H1 (cell line): ENCODE measurements around the gene AFF2. TPM values are rescaled to one million over a fixed set of nuclear protein-coding genes. Genes with fewer than 3 reads are reported as not detected.

ENCODE experiments used
- CTCF ChIA-PET: fragments of 300-600 bp; sonication (Branson Sonifier 250); formaldehyde crosslinking; loops from one replicate; lab custom pipeline; 2021; ENCODE audit not compliant: partially characterized antibody; lab: Charles Lee
- POLR2A ChIA-PET: fragments of 300-600 bp; sonication (Branson Sonifier 250); formaldehyde crosslinking; loops from one replicate; lab custom pipeline; 2021; ENCODE audit warnings: inconsistent platforms; ENCODE audit not compliant: partially characterized antibody; lab: Charles Lee
- DNase-seq, 2 experiments: peaks; one replicate each; pipeline versions ENCODE4 v3.0.0 to v3.0.0-alpha.2; 2010 to 2022; ENCODE audit warnings: low spot score in 2 of 2, low read depth in 1 of 2, mixed read lengths in 1 of 2
- FAIRE-seq: peaks from 2 replicates; lab custom pipeline; 2011; peaks lifted over from hg19 to GRCh38; lab: Jason Lieb, UNC
- H2AFZ ChIP-seq: 2 replicates; pipeline ENCODE4 v1.8.1; 2012; ENCODE audit warnings: low read length, inconsistent platforms
- H2AK5ac ChIP-seq: 2 replicates; pipeline ENCODE4 v1.6.1; 2013; ENCODE audit warnings: low read depth, low read length
- H2BK120ac ChIP-seq: replicated peaks from 2 replicates; pipeline ENCODE3; 2013; ENCODE audit warnings: low read depth, low read length, inconsistent platforms
- H2BK12ac ChIP-seq: 2 replicates; pipeline ENCODE4 v1.6.1; 2013; ENCODE audit warnings: low read depth, low read length
- H2BK15ac ChIP-seq: 2 replicates; pipeline ENCODE4 v1.6.1; 2013; ENCODE audit warnings: low read length
- H2BK20ac ChIP-seq: 2 replicates; pipeline ENCODE4 v1.6.1; 2013; ENCODE audit warnings: low read length
- H2BK5ac ChIP-seq: 2 replicates; pipeline ENCODE4 v1.6.1; 2013; ENCODE audit warnings: low read depth, low read length
- H3K14ac ChIP-seq: 2 replicates; pipeline ENCODE4 v1.6.1; 2013; ENCODE audit warnings: inconsistent platforms; ENCODE audit not compliant: insufficient read length
- H3K18ac ChIP-seq: 2 replicates; pipeline ENCODE4 v1.6.1; 2013; ENCODE audit warnings: low read length; ENCODE audit errors: extremely low read depth
- H3K23ac ChIP-seq: 2 replicates; pipeline ENCODE4 v1.6.1; 2013; ENCODE audit warnings: inconsistent platforms; ENCODE audit not compliant: insufficient read length
- H3K23me2 ChIP-seq: 2 replicates; pipeline ENCODE4 v1.6.1; 2013; ENCODE audit warnings: low read depth, low read length
- H3K27ac ChIP-seq: 2 replicates; pipeline ENCODE4 v1.6.1; 2011; ENCODE audit warnings: low read depth, low read length, inconsistent platforms
- H3K27me3 ChIP-seq, 4 experiments: replicated peaks in 1 of 4; 1 replicate in 1 of 4; 2 replicates in 3 of 4; pipeline versions ENCODE4 v1.6.1 to v1.8.1; 2011 to 2013; ENCODE audit warnings: low read length in 3 of 4, mild to moderate bottlenecking in 3 of 4, inconsistent platforms in 2 of 4, mixed read lengths in 2 of 4, moderate library complexity in 1 of 4; ENCODE audit not compliant: control insufficient read depth in 3 of 4, insufficient read depth in 3 of 4; ENCODE audit errors: extremely low read depth in 1 of 4
- H3K36me3 ChIP-seq, 4 experiments: 2 replicates each; pipeline versions ENCODE4 v1.6.1 to v1.8.1; 2011 to 2013; ENCODE audit warnings: mild to moderate bottlenecking in 4 of 4, low read length in 3 of 4, moderate library complexity in 2 of 4, control low read depth in 1 of 4, inconsistent platforms in 1 of 4; ENCODE audit not compliant: insufficient read depth in 4 of 4, control insufficient read depth in 2 of 4
- H3K4ac ChIP-seq: replicated peaks from 2 replicates; pipeline ENCODE3; 2013; ENCODE audit warnings: low read length, low read depth, mixed read lengths, inconsistent platforms; ENCODE audit not compliant: insufficient read length
- H3K4me1 ChIP-seq, 4 experiments: replicated peaks in 1 of 4; 1 replicate in 1 of 4; 2 replicates in 3 of 4; pipeline versions ENCODE4 v1.6.1 to v1.8.1; 2011 to 2013; ENCODE audit warnings: low read length in 3 of 4, inconsistent platforms in 2 of 4, mixed read lengths in 1 of 4; ENCODE audit not compliant: insufficient read depth in 4 of 4, control insufficient read depth in 3 of 4
- H3K4me2 ChIP-seq, 2 experiments: 2 replicates each; pipeline versions ENCODE4 v1.6.1 to v1.8.1; 2011 to 2013; ENCODE audit warnings: low read depth in 2 of 2, low read length in 2 of 2, control low read depth in 1 of 2, inconsistent platforms in 1 of 2, mild to moderate bottlenecking in 1 of 2; ENCODE audit not compliant: insufficient read depth in 1 of 2
- H3K4me3 ChIP-seq, 4 experiments: fragments of 200-600, 300-600 bp in 1 of 4; sonication (generic), shearing (Covaris generic), sonication (Bioruptor Twin) in 1 of 4; 2 replicates each; pipeline versions ENCODE4 v1.5.1 to v1.8.1; 2011 to 2016; ENCODE audit warnings: low read length in 4 of 4, low read depth in 3 of 4, control low read depth in 2 of 4, inconsistent platforms in 2 of 4, mild to moderate bottlenecking in 2 of 4, mixed read lengths in 1 of 4, moderate library complexity in 1 of 4; ENCODE audit not compliant: insufficient read depth in 2 of 4; ENCODE audit errors: extremely low read depth in 1 of 4
- H3K56ac ChIP-seq: replicated peaks from 2 replicates; pipeline ENCODE3; 2013; ENCODE audit warnings: low read depth, mild to moderate bottlenecking, mixed read lengths, low read length, inconsistent platforms; ENCODE audit not compliant: insufficient read length
- H3K79me1 ChIP-seq: 2 replicates; pipeline ENCODE4 v1.6.1; 2013; ENCODE audit warnings: low read depth, low read length, control low read depth
- H3K79me2 ChIP-seq, 2 experiments: 2 replicates each; pipeline versions ENCODE4 v1.6.1 to v1.8.1; 2012 to 2013; ENCODE audit warnings: low read length in 2 of 2, mild to moderate bottlenecking in 2 of 2, inconsistent platforms in 1 of 2; ENCODE audit not compliant: insufficient read depth in 2 of 2, control insufficient read depth in 1 of 2
- H3K9ac ChIP-seq, 4 experiments: replicated peaks in 1 of 4; 1 replicate in 1 of 4; 2 replicates in 3 of 4; pipeline versions ENCODE4 v1.6.1 to v1.8.1; 2011 to 2013; ENCODE audit warnings: low read depth in 3 of 4, low read length in 3 of 4, control low read depth in 2 of 4, mild to moderate bottlenecking in 2 of 4, moderate library complexity in 2 of 4, inconsistent platforms in 1 of 4; ENCODE audit errors: extremely low read depth in 1 of 4
- H3K9me3 ChIP-seq, 2 experiments: 2 replicates each; pipeline versions ENCODE4 v1.6.1 to v1.8.1; 2012 to 2013; ENCODE audit warnings: mild to moderate bottlenecking in 2 of 2, moderate library complexity in 2 of 2, control low read depth in 1 of 2, inconsistent platforms in 1 of 2, low read depth in 1 of 2, low read length in 1 of 2, mixed read lengths in 1 of 2; ENCODE audit not compliant: insufficient read depth in 2 of 2
- H4K20me1 ChIP-seq, 2 experiments: replicated peaks in 1 of 2; 2 replicates each; pipeline versions ENCODE3 to v1.8.1; 2011 to 2013; ENCODE audit warnings: inconsistent platforms in 2 of 2, low read length in 2 of 2, mild to moderate bottlenecking in 1 of 2; ENCODE audit not compliant: insufficient read depth in 2 of 2, control insufficient read depth in 1 of 2
- H4K5ac ChIP-seq: 2 replicates; pipeline ENCODE4 v1.6.1; 2013; ENCODE audit warnings: low read length, low read depth, mixed read lengths, inconsistent platforms; ENCODE audit not compliant: insufficient read length
- H4K8ac ChIP-seq: 2 replicates; pipeline ENCODE4 v1.8.0; 2013; ENCODE audit warnings: mild to moderate bottlenecking, moderate library complexity, low read length, inconsistent platforms; ENCODE audit not compliant: insufficient read depth; ENCODE audit errors: extremely low read depth
- H4K91ac ChIP-seq: replicated peaks from 2 replicates; pipeline ENCODE3; 2013; ENCODE audit warnings: low read length, mixed read lengths, inconsistent platforms; ENCODE audit not compliant: insufficient read length
- ASH2L ChIP-seq: fragments of 200-600, 300-600 bp; sonication (generic); IDR thresholded peaks from one replicate; pipeline ENCODE4 v1.7.1; 2017; ENCODE audit warnings: low read length
- EGR1 ChIP-seq: IDR thresholded peaks from 2 replicates; pipeline ENCODE4 v1.6.1; 2011; ENCODE audit warnings: low read depth, low read length, borderline replicate concordance
- GABPA ChIP-seq: IDR thresholded peaks from 2 replicates; pipeline ENCODE4 v1.6.1; 2011; ENCODE audit warnings: mild to moderate bottlenecking, low read length, moderate library complexity, borderline replicate concordance; ENCODE audit not compliant: insufficient read depth
- RBBP5 ChIP-seq: IDR thresholded peaks from 2 replicates; pipeline ENCODE4 v1.7.1; 2012; ENCODE audit warnings: low read depth, mild to moderate bottlenecking, inconsistent platforms, low read length, moderate library complexity, borderline replicate concordance
- RNF2 ChIP-seq: fragments of 200-900, 300-1000 bp; sonication (generic); IDR thresholded peaks from 2 replicates; pipeline ENCODE4 v1.7.1; 2016; ENCODE audit warnings: borderline replicate concordance, low read depth, mild to moderate bottlenecking, antibody characterized with exemption, low read length; ENCODE audit not compliant: poor library complexity, severe bottlenecking; ENCODE audit errors: missing control alignments
- SUZ12 ChIP-seq: fragments of 200-600 bp; sonication (generic); IDR thresholded peaks from 2 replicates; pipeline ENCODE4 v1.6.1; 2012; ENCODE audit warnings: mild to moderate bottlenecking, inconsistent platforms, low read length, moderate library complexity, mixed read lengths
- TAF1 ChIP-seq: IDR thresholded peaks from 2 replicates; pipeline ENCODE4 v1.6.1; 2011; ENCODE audit warnings: mild to moderate bottlenecking, low read depth, low read length
- TBP ChIP-seq: IDR thresholded peaks from 2 replicates; pipeline ENCODE4 v1.6.1; 2011; ENCODE audit warnings: low read depth, low read length, improper control_type of control experiment
- WGBS, 2 experiments: shearing (Covaris generic) in 1 of 2; methylation state at CpG; one replicate each; pipeline versions ENCODE4 v1.1.6 to v1.1.7; 2013 to 2015; ENCODE audit warnings: low lambda C conversion rate in 2 of 2, mixed read lengths in 2 of 2, inconsistent platforms in 1 of 2, low coverage in 1 of 2, missing lambda C conversion rate in 1 of 2; ENCODE audit not compliant: insufficient replicate concordance in 2 of 2, insufficient coverage in 1 of 2, insufficient read length in 1 of 2; ENCODE audit errors: extremely low coverage in 1 of 2, missing lambda C conversion rate in 1 of 2; 5-methylcytosine and 5-hydroxymethylcytosine counted together
- polyA plus RNA-seq, 7 experiments: library from polyadenylated mRNA; depleted of rRNA in 3 of 7; stranded (reverse) in 5 of 7; unstranded in 2 of 7; fragments of >200 nt in 5 of 7; fragments of 200-250 nt in 2 of 7; gene quantifications; 1 replicate in 5 of 7; 2 replicates in 1 of 7; 4 replicates in 1 of 7; pipeline versions ENCODE4 v1.2.1 to v1.2.3, GENCODE V29; 2011 to 2013; ENCODE audit warnings: missing spikeins in 2 of 7, mixed read lengths in 2 of 7
- total RNA-seq: library from RNA; stranded (reverse); fragmentation: NEBNext Ultra II Directional; extraction: Animal tissue kit (Norgen Biotek cat#: 25700); gene quantifications from 2 replicates; pipeline ENCODE4 v1.2.1, GENCODE V29; 2021

The AFF2 gene
- total and polyA plus RNA-seq, 2 of the 8 experiments (the other 6 are each of a cell fraction or from before 2014, with no cell fraction given), result 2.0 to 7.3 TPM

DNA sequence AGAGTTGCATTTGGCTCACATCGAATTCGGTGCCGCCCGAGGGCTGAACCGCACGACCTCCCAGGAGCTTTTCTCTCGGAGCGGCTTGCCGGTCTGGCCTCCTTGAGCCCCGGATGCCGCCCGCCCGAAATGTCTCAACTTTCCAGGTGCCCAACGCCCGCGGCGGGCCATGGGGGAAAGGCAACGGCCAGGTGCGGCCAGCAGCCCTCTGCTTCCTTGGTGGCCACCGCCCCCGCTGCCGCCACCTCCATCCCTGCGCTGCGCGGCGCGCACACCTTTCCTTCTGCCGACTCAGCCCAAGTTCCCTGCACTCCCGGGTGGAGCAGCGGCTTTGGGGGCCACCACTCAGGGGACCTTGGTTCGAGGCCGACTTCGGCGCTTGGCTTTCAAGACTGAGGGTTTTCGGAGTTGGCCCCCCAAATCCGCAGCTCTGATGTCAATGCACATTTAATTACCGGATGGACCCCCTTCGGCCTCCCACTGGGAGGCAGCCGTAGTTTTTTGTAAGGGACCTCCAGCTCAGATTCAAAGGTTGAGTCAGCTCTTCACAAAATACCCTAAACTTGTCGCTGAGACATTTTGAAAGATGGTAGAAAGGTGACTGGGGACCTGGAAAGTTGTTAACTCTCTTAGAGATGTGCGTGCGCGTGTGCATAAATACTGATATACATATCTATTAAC lies 1.1 kb downstream of the AFF2 start:
- Histone ChIP-seq H2BK120ac (no peak overlapping the region), H3K14ac (no peak overlapping the region), H4K8ac (peak overlapping the region; percentile 79), H3K79me2 (no peaks in the 10 kb centered on the region; a peak in 1 of 4 replicates), H3K79me1 (no peaks in the 10 kb centered on the region), H2BK20ac (no peak overlapping the region), H3K27me3 (peaks cover 0 to 16% (median 8%) of the 10 kb centered on the region in 4 experiments; a peak in 5 of 7 replicates), H3K9ac (peak overlapping the region in 3 of 4 experiments; percentile 20 to 59 (median 47); a peak in 4 of 7 replicates), H3K4me1 (peaks cover 0 to 8% (median 3%) of the 10 kb centered on the region in 4 experiments; a peak in 3 of 7 replicates), H4K91ac (no peak overlapping the region), H3K27ac (no peak overlapping the region), H2BK5ac (no peak overlapping the region), H2AFZ (no peak overlapping the region; the same call in 1 of the 2 replicates), H2BK12ac (no peak overlapping the region), H3K36me3 (no peaks in the 10 kb centered on the region), H3K9me3 (no peaks in the 10 kb centered on the region), H4K20me1 (no peaks in the 10 kb centered on the region), H3K4me2 (peak overlapping the region; percentile 67 to 80), H3K4me3 (peak overlapping the region; percentile 55 to 81 (median 64)), H3K4ac (no peak overlapping the region), H3K18ac (no peak overlapping the region; the same call in 1 of the 2 replicates), H3K56ac (no peak overlapping the region), H3K23ac (no peak overlapping the region), H2BK15ac (no peak overlapping the region), H2AK5ac (no peak overlapping the region), H3K23me2 (no peaks in the 10 kb centered on the region; the same call in 1 of the 2 replicates), H4K5ac (no peak overlapping the region)
- DNase-seq (peak in 1 of 2 experiments; percentile 59), FAIRE-seq (no peak)
- CTCF ChIA-PET, result interaction anchor here (0.9 to 1.6 kb wide), 4 partner anchors 8 to 212 kb away, joined by 3 to 4 read pairs (median 3); no protein-coding TSS in a partner anchor
- 8% methylated on average over 10 of the region's 43 CpGs; no CpG with 5 or more reads in 1 of the 2 experiments for WGBS, 2 experiments
- peak; percentile 13; the same call in 1 of the 2 replicates for TF ChIP-seq TAF1
- TF ChIP-seq RNF2, result peak; percentile 44
- no peak for TF ChIP-seq TBP
- peak; percentile 47; the same call in 1 of the 2 replicates for TF ChIP-seq EGR1
- no peak for TF ChIP-seq GABPA
- peak; percentile 75; the same call in 1 of the 2 replicates for TF ChIP-seq RBBP5
- 0 out of 2 replicates have a peak, but pooled peaks have one; percentile 21 for TF ChIP-seq SUZ12
- peak; percentile 95 for TF ChIP-seq ASH2L
- POLR2A ChIA-PET, result interaction anchor here (0.8 to 1.1 kb wide), 2 partner anchors 35 to 320 kb away, joined by 3 to 4 read pairs; no protein-coding TSS in a partner anchor
